Hippocampal formation (tissue), 2 donors: Measurements from ENCODE around the gene GLYATL3.

Source experiments
- DNase-seq, 2 donors: peaks; one replicate each; lab custom pipeline; 2025; lab: John Stamatoyannopoulos, UW

The GLYATL3 gene

DNA sequence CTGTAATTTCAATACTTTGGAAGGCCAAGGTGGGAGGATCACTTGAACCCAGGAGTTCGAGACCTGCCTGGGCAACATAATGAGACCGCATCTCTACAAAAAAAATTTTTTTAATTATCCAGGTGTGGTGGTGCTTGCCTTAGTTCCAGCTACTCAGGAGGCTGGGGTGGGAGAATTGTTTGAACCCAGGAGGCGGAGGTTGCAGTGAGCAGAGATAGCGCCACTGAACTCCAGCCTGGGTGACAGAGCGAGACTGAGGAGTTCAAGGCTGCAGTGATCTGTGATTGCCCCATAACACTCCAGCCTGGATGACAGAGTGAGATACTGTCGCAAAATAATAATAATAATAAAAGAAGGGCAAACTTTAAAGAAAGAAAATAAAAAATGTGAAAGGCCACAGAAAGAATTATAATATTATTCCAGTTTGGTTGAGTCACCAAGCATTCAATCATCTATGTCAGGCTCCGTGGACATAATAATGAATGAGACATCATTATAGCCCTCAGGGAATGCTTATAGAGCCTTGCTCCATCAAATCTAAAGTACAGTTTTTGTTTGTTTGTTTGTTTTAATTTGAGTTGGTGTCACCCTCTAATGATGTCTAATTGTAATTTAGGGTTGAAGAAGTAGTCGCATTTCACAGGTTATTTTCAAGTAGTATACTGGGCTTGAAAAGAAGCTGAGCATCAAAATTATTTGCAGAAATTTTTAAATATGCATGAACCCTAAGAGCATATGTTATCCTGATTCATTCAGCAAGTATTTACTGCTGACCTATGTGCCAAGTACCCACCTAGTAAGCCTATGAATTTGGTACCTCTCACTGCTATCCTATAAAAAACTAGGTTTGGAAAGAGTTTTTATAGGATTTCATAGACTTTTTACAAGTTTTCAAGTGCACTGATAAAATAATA lies 15.1 kb downstream of the GLYATL3 start:
- DNase-seq, result no peak

DNA sequence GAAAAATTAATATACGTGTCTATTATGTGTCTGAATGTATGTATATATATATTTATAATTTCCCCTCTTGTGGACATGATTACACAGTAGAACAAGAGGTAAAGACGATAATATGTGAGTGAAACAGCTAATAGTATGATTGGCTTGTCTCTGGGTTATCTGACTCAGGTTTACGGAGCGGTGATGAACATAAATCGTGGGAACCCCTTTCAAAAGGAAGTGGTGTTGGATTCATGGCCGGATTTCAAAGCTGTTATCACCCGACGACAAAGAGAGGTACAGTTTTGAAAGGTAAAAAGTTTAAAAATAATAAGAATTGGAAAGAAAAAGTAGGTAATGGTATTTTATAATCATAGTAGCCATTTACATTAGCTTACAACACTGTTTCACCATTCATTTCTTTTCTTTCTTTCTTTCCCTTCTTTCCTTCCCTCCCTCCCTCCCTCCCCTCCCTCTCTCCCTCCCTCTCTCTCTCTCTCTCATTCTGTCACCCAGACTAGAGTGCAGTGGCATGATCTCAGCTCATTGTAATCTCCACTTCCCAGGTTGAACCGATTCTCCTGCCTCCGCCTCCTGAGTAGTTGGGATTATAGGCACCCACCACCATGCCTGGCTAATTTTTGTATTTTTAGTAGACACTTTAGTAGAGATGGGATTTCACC lies 15.9 kb downstream of the GLYATL3 start:
- no peak for DNase-seq

DNA sequence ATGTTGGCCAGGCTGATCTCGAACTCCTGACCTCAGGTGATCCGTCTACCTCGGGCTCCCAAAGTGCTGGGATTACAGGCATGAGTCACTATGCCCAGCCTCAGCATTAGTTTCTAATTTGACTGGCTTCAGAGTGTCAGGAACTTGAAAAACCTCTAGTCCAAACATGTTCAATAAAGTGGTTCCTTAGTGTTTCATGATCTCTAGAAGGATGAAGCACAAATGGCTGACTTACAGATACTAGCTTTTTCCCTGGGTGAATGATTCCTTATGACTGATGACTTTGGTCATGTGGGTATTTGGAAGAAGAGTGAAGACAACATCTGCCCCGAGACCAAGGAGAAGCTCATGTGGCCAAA lies 16.4 kb downstream of the GLYATL3 start:
- no peak for DNase-seq

DNA sequence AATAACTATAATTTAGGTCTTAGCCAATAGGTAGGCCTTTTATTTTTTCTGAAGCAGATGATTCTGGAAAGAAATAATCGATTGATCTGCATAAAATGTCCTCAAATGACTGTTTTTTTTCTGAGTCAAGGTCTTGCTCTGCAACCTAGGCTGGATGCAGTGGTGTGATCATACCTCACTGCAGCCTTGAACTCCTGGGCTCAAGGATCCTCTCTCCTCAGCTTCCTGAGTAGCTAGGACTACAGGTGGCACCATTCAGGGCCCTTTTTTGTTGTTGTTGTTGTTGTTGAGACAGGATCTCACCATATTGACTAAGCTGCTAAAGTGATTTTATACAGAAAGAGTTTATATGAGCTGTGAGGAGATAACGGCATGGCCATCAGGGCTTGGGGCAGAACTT lies 18.2 kb downstream of the GLYATL3 start:
- no peak for DNase-seq

DNA sequence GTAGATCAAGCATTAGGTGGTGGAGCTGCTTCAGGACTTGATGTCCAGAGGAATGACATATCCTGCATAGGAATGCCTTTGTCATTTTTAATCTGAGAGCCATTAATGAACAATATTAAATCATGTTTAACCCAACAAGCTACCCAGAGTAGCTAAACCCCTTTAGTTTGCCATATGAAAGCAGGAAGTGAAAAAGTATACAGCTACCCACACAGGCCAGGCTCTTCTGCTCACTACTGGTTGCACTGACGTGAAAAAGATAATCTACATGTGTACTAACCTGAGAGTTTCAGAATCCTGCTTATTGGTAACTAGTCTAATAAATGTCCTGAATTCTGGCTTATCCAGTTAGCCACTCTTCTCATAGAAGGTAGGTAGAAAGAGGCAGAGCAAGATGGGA lies 19.9 kb downstream of the GLYATL3 start:
- no peak for DNase-seq

DNA sequence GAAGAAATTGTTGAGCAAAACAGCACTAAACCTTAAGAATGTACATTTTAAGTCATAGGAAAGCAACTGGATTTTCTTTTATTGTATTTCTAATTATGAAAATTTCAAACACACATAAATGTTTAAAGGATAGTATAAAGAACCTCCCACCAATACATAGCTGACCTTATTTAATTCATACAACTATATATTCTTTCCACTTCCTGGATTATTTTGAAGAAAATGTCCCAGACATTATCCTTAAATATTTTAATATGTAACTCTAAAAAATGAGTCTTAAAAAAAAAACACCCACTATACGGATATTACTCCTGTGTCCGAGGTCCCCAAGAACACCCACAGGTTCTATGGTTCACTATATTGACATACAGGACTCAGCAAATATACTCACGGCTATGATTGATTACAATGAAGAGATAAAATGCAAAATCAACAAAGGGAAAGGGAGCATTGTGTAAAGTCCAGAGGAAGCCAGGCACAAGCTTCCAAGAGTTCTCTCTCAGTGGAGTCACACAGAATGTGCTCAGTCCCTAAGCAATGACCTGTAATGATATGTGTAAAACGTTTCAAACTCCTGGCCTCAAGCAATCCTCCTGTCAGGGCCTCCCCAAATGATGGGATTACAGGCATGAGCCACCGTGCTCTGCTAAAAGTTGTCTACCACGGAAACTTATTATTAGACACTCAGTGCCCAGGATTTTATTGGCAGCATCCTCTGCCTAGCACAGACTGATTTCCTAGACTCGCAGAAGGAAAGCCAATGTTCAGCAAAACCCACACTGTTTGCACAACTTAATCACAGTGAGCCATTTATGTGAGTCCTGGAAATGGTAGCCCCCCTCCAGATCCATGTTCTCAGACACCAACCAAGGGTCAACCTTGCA lies 23.2 kb downstream of the GLYATL3 start:
- no peak for DNase-seq

DNA sequence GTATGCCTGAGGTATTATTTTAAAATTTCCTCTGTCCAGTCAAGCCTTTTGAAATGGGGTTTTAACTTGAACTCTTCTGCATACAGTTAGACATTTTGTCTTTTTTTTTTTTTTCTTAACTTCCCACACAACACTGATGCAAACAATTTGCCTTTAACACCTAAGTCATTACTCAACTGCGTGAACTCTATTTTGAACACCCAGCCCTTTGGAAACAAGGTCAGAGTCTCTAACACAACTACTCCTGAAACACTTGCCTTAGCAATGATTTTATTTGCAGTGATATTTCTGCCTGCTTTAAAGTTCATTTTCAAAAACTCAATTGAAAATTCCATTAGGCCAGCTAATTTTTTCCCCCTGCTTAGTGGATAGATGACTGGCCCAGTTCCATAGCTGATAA lies 24.2 kb downstream of the GLYATL3 start:
- DNase-seq, result no peak

DNA sequence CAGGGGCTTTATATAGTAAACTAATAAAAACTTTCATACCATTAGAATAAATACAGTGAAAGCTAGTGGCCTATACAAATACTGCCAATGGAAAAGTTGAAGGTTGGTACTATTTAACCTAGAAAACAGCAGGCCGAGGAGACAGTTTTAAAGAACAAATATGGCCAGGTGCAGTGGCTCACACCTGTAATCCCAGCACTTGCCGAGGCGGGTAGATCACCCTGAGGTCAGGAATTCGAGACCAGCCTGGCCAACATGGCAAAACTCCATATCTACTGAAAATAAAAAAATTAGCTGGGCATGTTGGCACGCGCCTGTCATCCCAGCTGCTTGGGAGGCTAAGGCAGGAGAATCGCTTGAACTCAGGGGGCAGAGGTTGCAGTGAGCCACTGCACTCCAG lies 24.8 kb downstream of the GLYATL3 start:
- no peak for DNase-seq

DNA sequence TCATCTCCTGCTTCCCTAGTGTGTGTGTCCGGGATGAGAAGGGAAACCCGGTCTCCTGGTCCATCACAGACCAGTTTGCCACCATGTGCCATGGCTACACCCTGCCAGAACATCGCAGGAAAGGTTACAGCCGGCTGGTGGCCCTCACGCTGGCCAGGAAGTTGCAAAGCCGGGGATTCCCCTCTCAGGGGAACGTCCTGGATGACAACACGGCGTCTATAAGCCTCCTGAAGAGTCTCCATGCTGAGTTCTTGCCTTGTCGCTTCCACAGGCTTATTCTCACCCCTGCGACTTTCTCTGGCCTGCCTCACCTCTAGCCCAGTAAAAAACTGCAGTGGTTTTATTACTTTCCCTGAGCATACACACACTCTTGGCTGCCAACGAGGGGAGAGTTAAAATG lies 26.9 kb downstream of the GLYATL3 start:
- DNase-seq, result no peak

DNA sequence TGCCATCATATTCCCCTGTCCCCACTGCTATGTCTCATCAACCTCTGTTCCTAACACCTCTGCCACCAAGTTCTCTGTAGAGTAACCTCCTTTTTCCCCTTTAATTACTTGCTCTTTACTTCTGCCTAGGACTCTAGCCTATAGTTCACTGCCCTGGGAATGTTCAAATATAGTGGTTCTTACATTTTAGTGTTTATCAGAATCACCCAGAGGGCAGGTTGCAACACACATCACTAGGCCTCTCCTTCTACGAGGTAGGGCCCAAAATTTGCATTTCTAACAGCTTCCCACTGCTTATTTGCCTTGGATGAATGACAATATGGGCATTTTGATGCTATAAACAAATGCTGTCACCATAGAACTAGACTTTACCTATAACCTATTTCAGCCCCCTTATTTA lies 27.6 kb downstream of the GLYATL3 start:
- no peak for DNase-seq

DNA sequence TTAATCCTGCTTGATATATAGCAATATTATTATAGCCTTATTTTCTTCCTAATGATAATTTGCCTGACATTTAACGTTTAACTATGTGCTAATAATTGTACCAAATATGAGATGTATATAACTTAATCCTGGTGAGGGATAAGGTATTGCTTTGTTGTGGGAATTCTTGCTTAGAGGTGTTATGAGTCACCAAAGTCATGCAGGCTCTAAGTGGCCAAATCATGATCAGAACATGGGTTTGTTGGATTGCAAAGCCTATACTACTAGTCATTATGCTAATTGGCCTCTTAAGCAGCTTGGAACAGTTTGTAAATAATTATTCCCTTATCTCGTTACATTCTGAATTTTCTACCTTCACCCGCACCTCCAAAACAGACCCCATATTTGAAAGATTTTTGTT lies 28.8 kb downstream of the GLYATL3 start:
- no peak for DNase-seq

DNA sequence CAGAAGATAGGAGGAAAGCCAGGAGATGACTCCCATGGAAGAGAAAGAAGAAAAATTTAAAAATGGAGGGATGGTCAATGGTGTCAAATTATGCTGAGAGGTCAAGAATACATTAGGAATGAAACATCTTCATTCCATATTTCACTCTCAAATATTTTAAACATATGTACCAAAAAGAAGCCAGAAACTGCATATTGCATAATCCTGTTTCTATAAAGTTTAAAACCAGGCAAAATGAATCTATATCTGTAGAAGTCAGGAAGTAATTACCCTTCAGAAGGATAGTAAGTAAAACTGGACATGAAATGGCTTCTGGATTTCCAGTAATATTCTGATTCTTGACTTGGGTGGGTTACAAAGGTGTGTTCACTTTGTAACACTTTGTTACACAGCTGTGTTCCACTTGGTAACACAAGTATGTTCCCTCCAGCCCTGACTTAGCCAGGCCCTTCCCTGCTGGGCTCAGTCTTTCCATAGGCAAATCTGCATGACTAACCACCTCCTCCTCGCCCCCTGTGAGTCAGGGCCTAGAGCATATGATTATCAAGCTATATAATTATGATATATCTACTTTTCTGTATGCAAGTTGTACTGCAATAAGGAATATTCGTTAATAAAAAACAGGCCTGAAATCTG lies 30.5 kb downstream of the GLYATL3 start:
- DNase-seq, result no peak

DNA sequence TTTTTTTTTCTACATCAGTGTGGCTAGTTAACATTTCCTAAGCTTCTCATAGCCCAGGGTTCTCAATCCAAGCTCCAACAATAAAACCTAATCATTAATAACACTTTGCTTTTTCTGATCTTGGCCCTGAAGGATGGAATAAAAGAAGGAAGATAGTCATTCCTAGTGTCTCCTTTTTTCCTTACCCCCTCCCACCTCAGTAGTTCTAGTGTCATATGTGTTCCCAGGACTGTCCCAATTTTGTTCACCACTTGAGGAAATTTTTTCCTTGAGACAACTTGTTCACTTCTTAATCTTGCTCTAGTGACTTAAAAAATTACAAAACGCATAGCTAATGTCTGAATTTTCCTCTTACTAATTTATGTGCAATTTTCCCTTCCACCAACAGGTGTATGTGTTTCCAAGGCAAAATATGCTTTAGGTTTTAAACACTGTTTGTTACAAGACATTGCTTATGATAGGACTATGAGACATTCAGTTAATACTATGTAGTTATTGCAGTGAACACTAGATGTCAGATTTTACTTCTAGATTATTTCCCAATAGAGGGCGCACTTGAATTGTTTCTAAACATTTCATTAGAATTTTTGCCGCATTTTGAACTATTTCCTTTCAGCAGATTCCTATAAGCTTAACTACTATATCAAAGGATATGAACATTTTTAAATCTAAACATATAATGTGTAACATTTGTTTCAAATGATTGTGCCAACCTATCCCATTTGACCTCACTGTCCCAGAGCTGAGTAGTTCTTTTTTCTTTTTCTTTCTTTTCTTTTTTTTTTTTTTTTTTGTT lies 32.2 kb downstream of the GLYATL3 start:
- DNase-seq, result peak in 1 of 2 donors; percentile 78

DNA sequence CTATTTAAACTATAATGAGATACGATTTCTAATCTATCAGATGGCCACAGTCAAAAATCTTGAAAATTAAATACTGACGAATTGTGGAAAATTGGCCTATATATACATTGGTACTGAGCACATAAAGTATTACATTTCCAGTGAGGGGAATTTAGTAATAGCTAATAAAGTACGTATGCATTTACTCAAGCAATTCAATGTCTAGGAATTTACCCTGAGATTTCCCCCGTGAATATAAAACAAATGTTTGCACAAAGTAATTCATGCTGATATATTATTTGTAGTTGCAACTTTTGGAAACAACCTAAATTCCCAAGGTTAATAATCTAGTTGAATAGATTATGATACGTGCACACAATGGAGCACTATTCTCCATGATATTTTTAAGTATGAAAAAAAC lies 36.1 kb downstream of the GLYATL3 start:
- DNase-seq, result no peak

DNA sequence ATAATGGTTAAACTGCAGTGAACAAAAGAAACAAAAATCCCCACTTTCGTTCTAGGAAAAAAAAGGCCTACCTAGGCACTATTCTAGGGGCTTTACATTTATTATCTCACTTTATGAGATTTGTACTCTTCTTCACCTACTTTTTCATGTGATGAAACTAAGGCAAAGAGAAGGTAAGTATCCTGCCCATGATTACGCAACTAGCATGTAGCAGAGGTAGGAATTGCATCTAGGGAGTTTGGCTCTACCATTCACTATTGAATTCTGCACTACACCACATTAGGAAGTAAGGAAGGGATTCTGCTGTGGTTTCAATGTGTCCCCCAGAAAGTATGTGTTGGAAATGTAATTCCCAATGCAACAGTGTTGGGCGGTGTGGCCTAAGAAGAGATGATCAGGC lies 39.4 kb downstream of the GLYATL3 start:
- no peak for DNase-seq

DNA sequence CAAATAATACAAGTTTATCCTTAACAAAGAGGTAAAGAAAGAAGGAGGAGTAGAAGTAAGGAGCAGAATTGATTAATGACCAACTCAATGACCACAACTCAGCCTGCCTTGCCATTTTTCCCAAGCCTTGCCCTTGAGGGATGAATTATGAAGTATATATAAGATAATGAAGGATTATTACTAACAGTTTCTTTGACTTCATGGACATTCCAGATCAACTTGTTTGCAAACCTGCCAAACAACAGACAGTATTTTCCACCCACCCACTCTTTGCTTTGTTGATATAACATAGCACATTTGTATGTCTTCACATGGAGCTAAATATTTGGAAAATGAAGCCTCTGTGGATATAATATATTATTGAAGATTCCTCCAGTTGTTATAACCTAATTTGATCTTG lies 40.9 kb downstream of the GLYATL3 start:
- no peak for DNase-seq

DNA sequence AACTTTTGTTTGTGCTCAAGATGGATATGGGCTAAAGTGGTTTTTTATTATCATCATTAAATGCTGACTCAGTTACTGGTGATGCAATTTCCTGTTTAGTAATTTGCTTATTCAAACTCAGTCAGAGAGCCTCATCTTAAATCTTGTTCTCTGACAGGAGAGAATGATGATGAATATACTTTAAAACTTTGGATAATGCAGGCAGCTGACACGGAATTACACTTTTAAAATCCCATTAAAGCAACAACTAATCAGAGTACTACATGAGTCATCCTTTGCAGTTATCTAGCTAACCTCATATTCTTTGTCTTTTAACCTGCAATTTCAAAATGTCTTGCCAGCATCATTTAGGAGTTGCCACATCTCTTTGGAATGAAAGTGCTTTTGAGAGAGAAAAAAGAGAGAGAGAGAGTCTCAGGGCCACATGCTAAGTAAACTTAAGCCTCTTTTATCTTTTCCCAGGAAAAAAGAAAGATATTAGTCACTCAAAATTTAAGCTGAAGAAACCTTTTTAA lies 41.5 kb downstream of the GLYATL3 start:
- no peak for DNase-seq

DNA sequence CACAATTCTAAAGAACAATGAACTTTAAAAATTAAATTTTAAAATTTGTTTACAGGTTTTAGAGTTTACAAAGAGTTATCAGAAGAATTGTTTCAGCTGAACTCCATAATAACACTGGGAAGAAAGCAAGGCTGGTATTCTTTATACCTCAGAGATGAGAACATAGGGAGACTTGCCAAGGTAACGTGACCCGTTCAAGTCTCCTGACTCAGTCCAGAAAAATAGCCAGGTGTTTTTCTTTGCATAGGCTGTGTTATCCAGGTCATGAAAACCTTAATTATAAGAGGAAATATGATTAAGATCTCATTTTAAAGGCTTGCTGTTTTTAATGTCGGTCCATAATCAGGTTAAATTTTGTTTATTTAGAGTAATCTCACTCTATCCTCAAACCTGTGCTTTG lies 42.2 kb downstream of the GLYATL3 start:
- no peak for DNase-seq

DNA sequence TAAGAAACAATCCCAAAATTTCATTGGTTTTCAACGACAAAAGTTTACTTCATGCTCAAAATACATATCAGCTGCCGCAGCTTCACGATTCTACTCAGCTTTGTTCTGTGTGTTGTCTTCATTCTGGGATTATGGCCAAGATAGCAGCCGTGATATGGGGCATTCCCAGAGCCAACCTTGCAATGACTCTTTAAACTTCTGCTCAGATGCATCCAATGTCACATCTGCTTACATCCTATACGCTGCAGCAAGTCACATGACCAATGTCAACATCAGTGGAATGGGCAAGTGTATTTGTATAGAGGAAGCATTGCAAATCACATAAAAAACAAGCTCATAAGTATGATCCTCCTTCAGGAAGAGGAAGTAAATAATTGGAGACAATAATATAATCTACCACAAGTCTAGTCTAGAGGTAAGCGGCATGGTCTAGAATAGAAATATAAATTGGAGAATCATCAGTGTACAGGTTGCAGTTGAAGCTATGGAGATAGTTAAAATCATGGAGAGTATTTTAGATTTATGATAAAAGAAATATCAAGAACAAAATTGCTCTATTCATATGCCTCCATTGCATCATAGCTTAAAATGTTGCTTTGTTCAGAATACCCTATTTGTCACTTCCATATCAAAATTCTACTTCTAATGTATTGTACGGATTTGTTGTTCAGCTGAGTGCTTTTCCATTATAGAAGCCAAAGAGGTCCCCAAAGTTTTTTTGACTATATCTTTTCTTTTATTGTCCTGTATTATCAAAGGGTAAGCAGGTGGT lies 43.5 kb downstream of the GLYATL3 start:
- DNase-seq, result no peak

DNA sequence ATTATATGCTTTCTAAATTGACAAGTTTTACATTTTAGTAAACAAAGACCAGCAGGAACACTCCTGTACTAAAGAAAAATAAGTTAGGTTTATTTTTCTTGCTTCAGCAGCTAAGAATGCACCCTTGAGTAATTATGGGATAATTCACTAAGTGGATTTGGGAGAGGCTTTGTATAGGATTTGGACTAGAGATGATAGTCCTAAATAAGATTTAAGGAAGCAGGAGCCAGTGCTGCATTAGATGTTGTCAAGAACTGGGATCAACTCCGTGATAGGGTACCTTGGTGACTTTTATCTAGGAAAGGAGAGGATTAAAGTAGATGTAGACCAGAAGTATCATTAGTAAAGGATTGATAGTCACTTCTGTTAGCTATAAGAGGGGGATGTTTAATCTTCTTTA lies 46.6 kb downstream of the GLYATL3 start:
- no peak for DNase-seq
